Osteocyte (in vitro differentiated cells): Measurements from ENCODE around the gene ROR1. TPM values are rescaled to one million over a fixed set of nuclear protein-coding genes. Genes with fewer than 3 reads are reported as not detected.

Experiments used
- DNase-seq: peaks from one replicate; pipeline ENCODE4 v3.0.0; 2021; ENCODE audit warnings: mixed read lengths; ENCODE audit not compliant: unreplicated experiment; ENCODE audit errors: extremely low spot score
- H3K27ac Mint-ChIP-seq: one replicate; pipeline ENCODE4 v1.8.0; 2021; ENCODE audit warnings: mild to moderate bottlenecking, mixed read lengths; ENCODE audit not compliant: unreplicated experiment
- H3K27me3 Mint-ChIP-seq: one replicate; pipeline ENCODE4 v1.8.0; 2021; ENCODE audit warnings: mixed read lengths; ENCODE audit not compliant: unreplicated experiment
- H3K36me3 Mint-ChIP-seq: one replicate; pipeline ENCODE4 v1.8.0; 2021; ENCODE audit warnings: mixed read lengths; ENCODE audit not compliant: unreplicated experiment
- H3K4me1 Mint-ChIP-seq: one replicate; pipeline ENCODE4 v1.8.0; 2021; ENCODE audit warnings: mixed read lengths; ENCODE audit not compliant: unreplicated experiment
- H3K4me3 Mint-ChIP-seq: one replicate; pipeline ENCODE4 v1.8.0; 2021; ENCODE audit warnings: mild to moderate bottlenecking, moderate library complexity, mixed read lengths; ENCODE audit not compliant: unreplicated experiment
- H3K9me3 Mint-ChIP-seq: one replicate; pipeline ENCODE4 v1.8.0; 2021; ENCODE audit warnings: mixed read lengths; ENCODE audit not compliant: unreplicated experiment
- CTCF ChIP-seq: fragments of 200-600 bp; sonication (generic); IDR thresholded peaks from 2 replicates; pipeline ENCODE4 v1.5.0; 2021; ENCODE audit warnings: antibody characterized with exemption, mild to moderate bottlenecking, moderate library complexity
- total RNA-seq: library from RNA; stranded (reverse); gene quantifications from 2 replicates; pipeline ENCODE4 v1.2.1, GENCODE V29; 2021

The ROR1 gene
- total RNA-seq, 1 donor from 2014 or later: 20.6 TPM

GRCh38 chr1:63731117-63732043 is 42.4 kb upstream of the ROR1 start:
- peaks cover 5% of the 10 kb centered on the region for H3K9me3 Mint-ChIP-seq
- peaks cover 5% of the 10 kb centered on the region for H3K36me3 Mint-ChIP-seq
- DNase-seq: no peak
- H3K4me3 Mint-ChIP-seq: peak overlapping the region; percentile 31
- H3K27ac Mint-ChIP-seq: peak overlapping the region; percentile 70
- H3K4me1 Mint-ChIP-seq: peaks cover 27% of the 10 kb centered on the region
- no peak for TF ChIP-seq CTCF
- H3K27me3 Mint-ChIP-seq: no peaks in the 10 kb centered on the region

- TF ChIP-seq CTCF: no peak
- Mint-ChIP-seq H3K27me3 (no peaks in the 10 kb centered on the region), H3K27ac (peak overlapping the region; percentile 64), H3K36me3 (peaks cover 12% of the 10 kb centered on the region), H3K9me3 (peaks cover 16% of the 10 kb centered on the region), H3K4me1 (peaks cover 27% of the 10 kb centered on the region), H3K4me3 (no peak overlapping the region)
- no peak for DNase-seq
Measured at GRCh38 chr1:63732666-63733065, 41.2 kb upstream of the ROR1 start.

- Mint-ChIP-seq H3K4me3 (no peak overlapping the region), H3K27ac (no peak overlapping the region), H3K36me3 (peaks cover 12% of the 10 kb centered on the region), H3K9me3 (peaks cover 16% of the 10 kb centered on the region), H3K27me3 (peaks cover 8% of the 10 kb centered on the region), H3K4me1 (peaks cover 2% of the 10 kb centered on the region)
- DNase-seq: no peak
- no peak for TF ChIP-seq CTCF
Measured at GRCh38 chr1:63738772-63739171, 35.0 kb upstream of the ROR1 start.

- peaks cover 16% of the 10 kb centered on the region for H3K9me3 Mint-ChIP-seq
- H3K4me3 Mint-ChIP-seq: no peak overlapping the region
- peaks cover 8% of the 10 kb centered on the region for H3K27me3 Mint-ChIP-seq
- H3K27ac Mint-ChIP-seq: no peak overlapping the region
- no peak for DNase-seq
- H3K36me3 Mint-ChIP-seq: peaks cover 12% of the 10 kb centered on the region
- TF ChIP-seq CTCF: no peak
- H3K4me1 Mint-ChIP-seq: peaks cover 2% of the 10 kb centered on the region
Measured at GRCh38 chr1:63739452-63739851, 34.4 kb upstream of the ROR1 start.

- H3K4me3 Mint-ChIP-seq: no peak overlapping the region
- DNase-seq: no peak
- peaks cover 6% of the 10 kb centered on the region for H3K4me1 Mint-ChIP-seq
- peaks cover 8% of the 10 kb centered on the region for H3K27me3 Mint-ChIP-seq
- H3K27ac Mint-ChIP-seq: no peak overlapping the region
- peaks cover 16% of the 10 kb centered on the region for H3K9me3 Mint-ChIP-seq
- TF ChIP-seq CTCF: no peak
- peaks cover 12% of the 10 kb centered on the region for H3K36me3 Mint-ChIP-seq
Measured at GRCh38 chr1:63740432-63740831, 33.4 kb upstream of the ROR1 start.
